GM12878 (cell line): ENCODE results near the gene PLXNA2. TPM values are rescaled to one million over a fixed set of nuclear protein-coding genes. Genes with fewer than 3 reads are reported as not detected.

Experiments
- ATAC-seq: fragments of 200-7000 bp; cut with Tn5 transposase; 3 replicates; pipeline ENCODE4 v1.9.1; 2020; ENCODE audit warnings: mild to moderate bottlenecking, moderate library complexity
- BruUV-seq: library from RNA; stranded (reverse); fragments of 400-500 nt; replicated peaks from 2 replicates; lab custom pipeline; 2021; lab: Mats Ljungman, UMichigan
- CTCF ChIA-PET: fragments of 300-600 bp; sonication (Branson Sonifier 250); formaldehyde crosslinking; extraction: SDS; loops from one replicate; lab custom pipeline; 2021; ENCODE audit warnings: inconsistent platforms; lab: Yijun Ruan, JAX
- POLR2A ChIA-PET: fragments of 350-600 bp; formaldehyde crosslinking; extraction: SDS; loops from one replicate; lab custom pipeline; 2021; ENCODE audit warnings: inconsistent platforms; lab: Charles Lee
- RAD21 ChIA-PET: fragments of 300-600 bp; sonication (Branson Sonifier 250); formaldehyde crosslinking; loops from one replicate; lab custom pipeline; 2023; ENCODE audit warnings: antibody characterized with exemption; ENCODE audit not compliant: unreplicated experiment; lab: Charles Lee
- SMC1A ChIA-PET: fragments of 300-600 bp; sonication (Branson Sonifier 250); formaldehyde crosslinking; loops from one replicate; lab custom pipeline; 2023; ENCODE audit not compliant: unreplicated experiment, uncharacterized antibody; lab: Charles Lee
- DNase-seq: peaks from one replicate; pipeline ENCODE4 v3.0.0-alpha.2; 2011; ENCODE audit warnings: low read depth, low spot score
- FAIRE-seq: peaks from 3 replicates; lab custom pipeline; 2011; peaks lifted over from hg19 to GRCh38; lab: Jason Lieb, UNC
- H2AFZ ChIP-seq: 2 replicates; pipeline ENCODE4 v1.6.0; 2011; ENCODE audit warnings: low read depth, low read length, control low read depth; ENCODE audit not compliant: control insufficient read depth
- H3K27ac ChIP-seq: 2 replicates; pipeline ENCODE4 v1.5.1; 2011; ENCODE audit warnings: control low read depth; ENCODE audit not compliant: control insufficient read depth, insufficient read depth
- H3K27me3 ChIP-seq, 2 experiments: replicated peaks in 1 of 2; 2 replicates each; pipeline versions ENCODE4 v1.6.0 to v1.6.1; 2011; ENCODE audit warnings: low read length in 1 of 2; ENCODE audit not compliant: control insufficient read depth in 2 of 2, insufficient read depth in 2 of 2
- H3K36me3 ChIP-seq, 2 experiments: 2 replicates each; pipeline ENCODE4 v1.5.1; 2011; ENCODE audit warnings: low read length in 1 of 2; ENCODE audit not compliant: control insufficient read depth in 2 of 2, insufficient read depth in 2 of 2
- H3K4me1 ChIP-seq: 2 replicates; pipeline ENCODE4 v1.6.1; 2011; ENCODE audit warnings: mild to moderate bottlenecking, low read length, moderate library complexity, mixed read lengths; ENCODE audit not compliant: control insufficient read depth, insufficient read depth
- H3K4me2 ChIP-seq: 2 replicates; pipeline ENCODE4 v1.6.0; 2011; ENCODE audit warnings: control low read depth; ENCODE audit not compliant: control insufficient read depth, insufficient read depth
- H3K4me3 ChIP-seq: fragments of 200-600 bp; sonication (generic); 2 replicates; pipeline ENCODE4 v1.5.1; 2016
- H3K79me2 ChIP-seq: 2 replicates; pipeline ENCODE4 v1.6.0; 2011; ENCODE audit warnings: low read length; ENCODE audit not compliant: control insufficient read depth, insufficient read depth
- H3K9ac ChIP-seq: 2 replicates; pipeline ENCODE4 v1.8.0; 2011; ENCODE audit warnings: low read length, control low read depth, mixed read lengths; ENCODE audit not compliant: control insufficient read depth, insufficient read depth
- H3K9me3 ChIP-seq: replicated peaks from 3 replicates; pipeline ENCODE4 v1.5.1; 2011; ENCODE audit warnings: mild to moderate bottlenecking, low read length; ENCODE audit not compliant: control insufficient read depth, insufficient read depth
- H4K20me1 ChIP-seq: 2 replicates; pipeline ENCODE4 v1.6.0; 2011; ENCODE audit not compliant: control insufficient read depth, insufficient read depth
- BRCA1 ChIP-seq: IDR thresholded peaks from 2 replicates; pipeline ENCODE4 v1.6.1; 2011; ENCODE audit warnings: low read depth, low read length, improper control_type of control experiment
- CBX3 ChIP-seq: fragments of 200-600 bp; sonication (generic); IDR thresholded peaks from 2 replicates; pipeline ENCODE4 v1.6.1; 2016; ENCODE audit warnings: low read depth, borderline replicate concordance
- CREM ChIP-seq: IDR thresholded peaks from 2 replicates; pipeline ENCODE4 v1.6.1; 2014; ENCODE audit warnings: antibody characterized with exemption, low read depth
- EED ChIP-seq: sonication (generic); IDR thresholded peaks from 2 replicates; pipeline ENCODE4 v1.6.1; 2016; ENCODE audit warnings: antibody characterized with exemption, low read depth
- EGR1 ChIP-seq, 2 experiments: IDR thresholded peaks; 1 replicate in 1 of 2; 2 replicates in 1 of 2; pipeline ENCODE4 v1.6.1; 2011 to 2012; ENCODE audit warnings: low read depth in 2 of 2, low read length in 2 of 2, borderline replicate concordance in 1 of 2, mild to moderate bottlenecking in 1 of 2, moderate library complexity in 1 of 2
- FOS ChIP-seq: IDR thresholded peaks from 3 replicates; pipeline ENCODE4 v1.6.1; 2011; ENCODE audit warnings: borderline replicate concordance; ENCODE audit not compliant: insufficient read length; ENCODE audit errors: extremely low read depth
- FOXM1 ChIP-seq: IDR thresholded peaks from 2 replicates; pipeline ENCODE4 v1.6.1; 2012; ENCODE audit warnings: low read depth, mild to moderate bottlenecking, inconsistent platforms, low read length, moderate library complexity
- GATAD2B ChIP-seq: fragments of 450-650 bp; conservative IDR thresholded peaks from 2 replicates; pipeline ENCODE4 v1.6.1; 2017; ENCODE audit warnings: low read depth, mild to moderate bottlenecking, moderate library complexity
- JUND ChIP-seq: IDR thresholded peaks from 2 replicates; pipeline ENCODE4 v1.6.1; 2012; ENCODE audit warnings: low read depth, mild to moderate bottlenecking, low read length, improper control_type of control experiment, moderate library complexity
- MTA3 ChIP-seq: IDR thresholded peaks from 2 replicates; pipeline ENCODE4 v1.6.1; 2012; ENCODE audit warnings: low read length, inconsistent platforms, borderline replicate concordance
- PKNOX1 ChIP-seq: fragments of 450-650 bp; IDR thresholded peaks from 2 replicates; pipeline ENCODE4 v1.6.1; 2016; ENCODE audit warnings: mild to moderate bottlenecking
- TCF7 ChIP-seq: IDR thresholded peaks from 2 replicates; pipeline ENCODE4 v1.6.1; 2014; ENCODE audit warnings: antibody characterized with exemption, borderline replicate concordance
- YBX1 ChIP-seq: fragments of 450-650 bp; IDR thresholded peaks from 2 replicates; pipeline ENCODE4 v1.6.1; 2016; ENCODE audit warnings: antibody characterized with exemption
- WGBS: methylation state at CpG from one replicate; pipeline ENCODE4 v1.1.6; 2016; ENCODE audit warnings: low lambda C conversion rate; ENCODE audit not compliant: insufficient replicate concordance, insufficient coverage; ENCODE audit errors: missing lambda C conversion rate; 5-methylcytosine and 5-hydroxymethylcytosine counted together
- in situ Hi-C: fragments of 300-500 bp; cut with MboI; formaldehyde crosslinking; loops from 9 replicates; pipeline ENCODE4 v1.14.3; 2018; ENCODE audit warnings: mixed read lengths
- intact Hi-C: fragments of 100-400 bp; cut with micrococcal nuclease; formaldehyde crosslinking; loops from one replicate; pipeline ENCODE4 v1.14.2; 2022; ENCODE audit not compliant: unreplicated experiment
- polyA plus RNA-seq, 11 experiments: library from polyadenylated mRNA; depleted of rRNA in 4 of 11; unstranded in 6 of 11; stranded (reverse) in 5 of 11; fragments of >200 nt; fragmentation: Nextera tagmentation in 4 of 11; fragmentation: Illumina TruSeq in 1 of 11; extraction: Ambion mirVana in 4 of 11; extraction: Trizol in 1 of 11; gene quantifications; 1 replicate in 1 of 11; 2 replicates in 10 of 11; pipeline versions ENCODE4 v1.2.1 to v1.2.3, GENCODE V29; 2011 to 2016; ENCODE audit warnings: inconsistent platforms in 2 of 11, missing spikeins in 2 of 11, low read depth in 1 of 11
- total RNA-seq, 4 experiments: library from RNA; depleted of rRNA in 3 of 4; stranded (reverse); fragments of >200 nt in 3 of 4; fragmentation: Illumina TruSeq in 1 of 4; extraction: Trizol in 1 of 4; gene quantifications; 2 replicates each; pipeline versions ENCODE4 v1.2.1 to v1.2.3, GENCODE V29; 2013 to 2021
- TF ChIP-seq, protein P1 (sequence below): IDR thresholded peaks from 2 replicates; pipeline ENCODE4 v1.6.1; 2012; ENCODE audit warnings: low read depth, low read length, improper control_type of control experiment

PLXNA2 gene
- total and polyA plus RNA-seq, 10 of the 15 experiments (the other 5 are each of a cell fraction or from before 2014, with no cell fraction given), result under 0.01 to 0.08 (median 0.07) TPM; not detected in 4

GRCh38 chr1:208275083-208275482, 30.9 kb upstream of the PLXNA2 start:
- Histone ChIP-seq H2AFZ (no peak overlapping the region), H3K4me1 (no peaks in the 10 kb centered on the region), H3K79me2 (no peaks in the 10 kb centered on the region), H3K27me3 (peaks cover 0 to 13% of the 10 kb centered on the region in 2 experiments; a peak in 2 of 4 replicates), H3K36me3 (no peaks in the 10 kb centered on the region), H3K27ac (no peak overlapping the region), H3K4me2 (no peak overlapping the region), H3K9ac (no peak overlapping the region), H4K20me1 (no peaks in the 10 kb centered on the region), H3K4me3 (no peak overlapping the region), H3K9me3 (no peaks in the 10 kb centered on the region)
- POLR2A ChIA-PET, result no interaction called here
- WGBS, result 0% methylated on average over 2 of the region's 2 CpGs
- no peak for TF ChIP-seq FOS
- no peak for TF ChIP-seq EED
- TF ChIP-seq CBX3, result no peak
- TF ChIP-seq TCF7, result no peak
- BruUV-seq, result no TSS peak
- SMC1A ChIA-PET, result no interaction called here
- RAD21 ChIA-PET, result no interaction called here
- FAIRE-seq, result no peak
- intact Hi-C loops, result no loop called here
- in situ Hi-C loops, result no loop called here
- CTCF ChIA-PET, result no interaction called here
- ATAC-seq, result no peak
- DNase-seq, result no peak

DNA sequence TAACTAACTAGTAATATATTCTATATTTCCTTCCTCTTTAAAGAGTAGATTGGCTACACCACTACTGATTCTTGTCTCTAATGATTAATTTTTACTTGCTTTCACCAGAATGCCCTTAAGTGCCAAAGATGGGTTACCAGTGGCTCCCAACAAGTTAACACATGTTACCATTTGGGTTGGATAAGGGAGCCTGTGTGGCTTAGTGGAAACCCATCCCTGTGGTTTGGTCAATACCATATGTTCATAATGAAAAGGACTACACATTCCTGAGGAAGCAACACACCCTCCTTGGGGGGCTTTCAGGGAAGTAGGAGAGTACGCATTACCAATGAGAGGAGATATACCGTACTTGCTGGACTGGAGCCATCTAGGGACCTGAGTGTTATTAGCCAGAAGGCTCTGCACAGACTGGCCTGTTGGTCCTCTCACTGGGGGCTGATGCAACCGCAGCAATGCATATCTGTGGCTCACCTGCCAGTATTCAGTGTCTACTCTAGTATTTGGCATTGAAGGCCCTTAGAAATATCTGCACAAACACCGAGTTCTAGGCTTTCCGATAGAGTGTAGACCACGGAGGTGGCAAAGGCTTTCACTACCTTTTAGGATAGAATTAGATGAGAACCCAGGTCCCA, 29.3 kb upstream of the PLXNA2 start:
- BruUV-seq, result no TSS peak
- H3K4me3 ChIP-seq, result no peak overlapping the region
- FAIRE-seq (no peak), DNase-seq (no peak), ATAC-seq (no peak)
- no peak overlapping the region for H3K27ac ChIP-seq
- POLR2A ChIA-PET, result no interaction called here
- in situ Hi-C loops, result no loop called here
- no peaks in the 10 kb centered on the region for H3K36me3 ChIP-seq
- RAD21 ChIA-PET, result no interaction called here
- intact Hi-C loops, result no loop called here
- SMC1A ChIA-PET, result no interaction called here
- H3K4me1 ChIP-seq, result no peaks in the 10 kb centered on the region
- H3K27me3 ChIP-seq, result peaks cover 1 to 19% of the 10 kb centered on the region in 2 experiments; a peak in 3 of 4 replicates
- H2AFZ ChIP-seq, result no peak overlapping the region
- CTCF ChIA-PET, result no interaction called here
- H3K9me3 ChIP-seq, result no peaks in the 10 kb centered on the region
- no peak overlapping the region for H3K4me2 ChIP-seq
- no peaks in the 10 kb centered on the region for H3K79me2 ChIP-seq
- H3K9ac ChIP-seq, result no peak overlapping the region
- no peaks in the 10 kb centered on the region for H4K20me1 ChIP-seq
- WGBS, result 63% methylated on average over 6 of the region's 6 CpGs
- TF ChIP-seq PKNOX1 (no peak), JUND (no peak), FOXM1 (no peak), BRCA1 (no peak), FOS (no peak), MTA3 (no peak), YBX1 (no peak), EGR1 (IDR thresholded peaks at IDR 0.05; ENCODE audit: borderline replicate concordance in 1 of 2, low read depth in 2 of 2, low read length in 2 of 2) (no peak), GATAD2B (no peak), CREM (no peak)
- TF ChIP-seq, protein P1, sequence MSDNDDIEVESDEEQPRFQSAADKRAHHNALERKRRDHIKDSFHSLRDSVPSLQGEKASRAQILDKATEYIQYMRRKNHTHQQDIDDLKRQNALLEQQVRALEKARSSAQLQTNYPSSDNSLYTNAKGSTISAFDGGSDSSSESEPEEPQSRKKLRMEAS, result no peak
